Islet precursor cell (in vitro differentiated cells): ENCODE measurements around the gene CTSS.
"Not testable (repeated sequence)": the region's sequence is repeated elsewhere in the genome, so short reads cannot be mapped to it uniquely, and the experiment has no call there.

Experiments used
- DNase-seq: peaks from one replicate; pipeline ENCODE4 v3.0.0-alpha.2; 2018

Gene CTSS

DNA sequence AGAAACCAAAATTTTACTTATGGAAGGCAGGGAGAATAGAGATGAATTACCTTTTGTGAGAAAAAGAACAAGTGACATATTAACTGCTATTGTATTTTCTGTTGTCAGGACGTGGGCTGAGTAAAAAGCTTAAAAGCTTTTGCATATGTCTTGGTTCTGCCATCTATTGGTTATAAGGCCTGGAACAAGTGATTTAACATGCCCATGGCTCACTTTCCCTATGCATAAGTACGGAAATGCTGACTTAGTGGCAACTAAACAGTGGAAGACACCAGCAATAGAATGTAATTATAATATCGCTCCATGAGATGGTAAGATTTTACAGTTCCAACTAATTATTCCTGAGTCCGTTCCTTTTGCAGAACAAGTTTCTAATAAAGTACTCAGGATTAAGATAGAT is 6.7 kb upstream of the CTSS start:
- no peak for DNase-seq

DNA sequence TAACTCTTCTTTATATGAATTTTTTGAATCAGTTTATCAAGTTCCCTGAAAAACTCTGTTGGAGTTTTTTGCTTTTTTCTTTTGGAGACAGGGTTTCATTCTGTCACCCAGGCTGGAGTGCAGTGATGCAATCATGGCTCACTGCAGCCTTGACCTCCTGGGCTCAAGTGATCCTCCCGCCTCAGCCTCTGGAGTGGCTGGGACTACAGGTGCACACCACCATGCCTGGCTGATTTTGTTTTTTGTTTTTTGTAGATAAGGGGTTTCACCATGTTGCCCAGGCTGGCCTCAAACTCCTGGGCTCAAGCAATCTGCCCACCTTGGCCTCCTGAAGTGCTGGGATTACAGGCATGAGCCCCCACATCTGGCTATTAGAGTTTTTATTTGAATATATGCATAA is 2.1 kb upstream of the CTSS start:
- not testable (repeated sequence) for DNase-seq

DNA sequence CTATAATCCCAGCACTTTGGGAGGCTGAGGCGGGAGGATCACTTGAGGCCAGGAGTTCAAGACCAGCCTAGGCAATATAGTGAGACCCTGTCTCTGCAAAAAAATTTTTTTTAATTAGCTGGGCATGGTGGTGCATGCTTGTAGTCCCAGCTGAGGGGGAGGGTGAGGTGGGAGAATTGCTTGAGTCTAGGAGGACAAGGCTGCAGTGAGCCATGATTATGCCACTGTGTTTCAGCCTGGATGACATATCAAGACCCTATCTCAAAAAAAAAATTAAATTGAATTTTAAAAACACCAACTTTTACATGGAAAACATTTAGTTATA is 361 bp upstream of the CTSS start:
- not testable (repeated sequence) for DNase-seq

DNA sequence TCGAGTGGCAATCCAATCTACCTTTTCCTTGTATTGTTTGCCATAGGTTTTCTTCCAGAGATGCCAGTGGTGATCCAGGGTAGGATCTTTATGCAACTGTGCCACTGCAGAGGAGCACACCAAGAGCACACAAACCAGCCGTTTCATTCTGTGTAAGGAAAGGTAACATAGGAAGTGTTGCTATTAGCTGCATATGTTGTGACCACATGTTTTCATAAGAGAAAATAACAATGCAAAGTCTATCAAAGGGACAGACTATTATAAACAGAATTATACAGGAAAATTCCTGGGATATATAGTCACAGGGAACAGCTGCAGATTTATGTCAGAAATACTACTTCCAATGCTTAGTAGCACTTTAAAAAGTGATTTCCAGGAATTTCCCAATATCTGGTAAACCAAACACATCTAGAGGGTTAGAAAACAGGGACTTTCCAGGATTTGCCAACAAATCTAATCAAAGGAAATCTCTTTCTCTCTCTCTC is 919 bp downstream of the CTSS start:
- no peak for DNase-seq

DNA sequence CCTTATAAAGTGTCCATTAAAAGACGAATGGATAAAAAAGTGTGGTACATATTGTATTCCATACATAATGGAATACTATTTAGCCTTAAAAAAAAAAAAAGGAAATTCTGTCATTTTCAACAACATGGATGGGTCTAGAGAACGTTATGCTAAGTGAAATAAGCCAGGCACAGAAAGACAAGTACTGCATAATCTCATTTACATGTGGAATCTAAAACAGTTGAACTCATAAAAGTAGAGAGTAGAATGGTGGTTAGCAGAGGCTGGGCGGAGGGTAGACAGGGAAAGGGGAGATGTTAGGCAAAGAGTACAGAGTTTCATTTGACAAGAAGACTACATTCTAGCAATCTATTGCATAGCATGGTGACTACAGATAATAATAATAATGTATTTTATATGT is 2.6 kb downstream of the CTSS start:
- DNase-seq, result no peak

DNA sequence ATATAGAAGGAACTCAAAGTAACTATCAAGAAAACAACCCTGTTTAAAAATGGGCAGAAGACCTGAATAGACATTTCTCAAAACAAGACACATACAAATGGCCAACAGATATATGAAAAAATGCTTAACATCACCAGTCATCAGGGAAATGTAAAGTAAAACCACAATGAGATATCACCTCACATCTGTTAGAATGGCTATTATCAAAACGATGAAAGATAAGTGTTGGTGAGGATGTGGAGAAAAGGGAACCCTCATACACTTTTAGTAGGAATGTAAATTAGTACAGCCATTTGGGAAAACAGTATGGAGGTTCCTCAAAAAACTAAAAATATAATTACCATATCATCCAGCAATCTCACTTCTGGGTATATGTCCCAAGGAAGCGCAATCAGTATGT is 3.0 kb downstream of the CTSS start:
- no peak for DNase-seq

DNA sequence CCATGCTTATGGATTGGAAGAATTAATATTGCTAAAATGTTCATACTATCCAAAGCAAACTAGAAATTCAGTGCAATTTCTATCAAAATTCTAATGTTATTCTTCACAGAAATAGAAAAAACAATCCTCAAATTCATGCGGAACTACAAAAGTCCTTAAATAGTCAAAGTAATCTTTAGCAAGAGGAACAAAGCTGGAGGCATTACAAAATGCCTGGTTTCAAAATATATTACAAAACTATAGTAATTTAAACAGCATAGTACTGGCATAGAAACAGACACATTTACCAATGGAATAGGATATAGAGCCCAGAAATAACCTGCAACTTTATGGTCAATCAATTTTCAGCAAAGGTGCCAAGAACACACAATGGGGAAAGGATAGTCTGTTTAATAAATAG is 3.8 kb downstream of the CTSS start:
- no peak for DNase-seq

DNA sequence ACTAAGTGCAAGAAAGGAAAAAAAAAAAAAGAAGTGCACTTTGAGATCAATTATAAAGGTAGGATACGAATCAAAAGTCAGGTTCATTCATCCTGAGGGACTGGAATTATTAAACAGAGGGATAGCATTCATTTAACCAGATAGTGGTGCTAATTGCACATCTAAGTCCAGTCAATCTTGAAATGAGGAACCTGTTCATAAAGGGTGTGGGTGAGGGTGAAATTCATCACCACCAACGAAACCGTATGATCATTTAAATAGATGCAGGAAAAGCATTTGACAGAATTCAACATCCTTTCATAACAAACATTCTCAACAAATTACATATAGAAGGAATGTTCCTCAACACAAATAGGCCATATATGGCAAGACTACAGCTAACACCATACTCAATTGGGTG is 5.6 kb downstream of the CTSS start:
- no peak for DNase-seq

DNA sequence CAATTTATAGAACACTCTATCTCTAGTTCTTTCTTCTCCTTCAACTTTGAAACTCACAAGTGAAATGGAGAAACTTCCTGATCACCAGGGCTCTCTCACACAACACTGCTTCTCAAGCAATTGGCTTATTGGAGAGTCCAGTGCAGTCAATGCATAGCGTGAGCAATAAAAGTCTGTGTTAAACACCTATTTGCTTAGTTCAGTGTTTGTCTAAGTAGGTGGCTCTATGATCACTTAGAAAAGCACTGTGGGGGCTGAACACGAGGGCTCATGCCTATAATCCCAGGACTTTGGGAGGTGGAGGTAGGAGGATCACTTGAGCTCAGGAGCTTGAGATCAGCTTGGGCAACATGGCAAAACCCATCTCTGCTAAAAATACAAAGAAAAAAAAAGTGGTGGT is 12.2 kb downstream of the CTSS start:
- no peak for DNase-seq

DNA sequence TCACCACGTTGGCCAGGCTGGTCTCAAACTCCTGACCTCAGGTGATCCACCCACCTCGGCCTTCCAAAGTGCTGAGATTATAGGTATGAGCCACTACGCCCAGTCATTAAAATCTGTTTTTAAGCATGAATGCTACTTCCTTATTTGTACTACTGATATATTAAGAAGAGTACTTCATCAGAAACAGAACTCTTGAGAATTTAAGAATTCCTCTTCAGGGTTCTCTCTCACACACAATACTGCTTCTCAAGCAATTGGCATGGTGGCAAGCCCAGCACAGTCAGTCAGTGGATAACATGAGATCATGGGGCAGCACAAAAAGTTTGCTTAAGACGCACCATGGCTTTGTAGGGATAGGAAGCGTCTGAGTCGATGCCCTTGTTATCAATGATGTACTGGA is 14.1 kb downstream of the CTSS start:
- no peak for DNase-seq

DNA sequence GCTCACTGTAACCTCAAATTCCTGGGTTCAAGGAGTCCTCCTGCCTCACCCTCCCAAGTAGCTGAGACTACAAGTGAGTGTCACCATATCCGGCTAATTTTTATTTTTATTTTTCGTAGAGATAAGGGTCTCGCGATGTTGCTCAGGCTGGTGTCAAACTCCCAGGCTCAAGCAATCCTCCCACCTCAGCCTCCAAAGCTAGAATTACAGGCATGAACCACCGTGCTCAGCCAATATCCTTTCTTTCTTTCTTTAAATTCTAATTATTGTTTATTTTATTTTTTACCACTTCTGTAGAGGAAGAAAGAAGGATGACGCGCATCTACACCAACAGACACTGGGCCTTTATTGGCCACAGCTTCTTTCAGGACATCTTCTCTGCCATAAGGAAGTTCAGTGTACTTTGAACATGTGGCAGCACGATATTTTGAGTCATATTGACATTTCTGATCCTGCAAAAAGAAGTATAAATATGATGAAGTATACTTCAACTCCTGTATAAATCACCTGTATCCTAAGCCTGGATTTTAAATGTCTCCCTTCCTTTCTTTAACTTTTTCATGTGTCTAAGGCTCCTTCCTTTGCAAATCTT is 15.8 kb downstream of the CTSS start:
- no peak for DNase-seq

DNA sequence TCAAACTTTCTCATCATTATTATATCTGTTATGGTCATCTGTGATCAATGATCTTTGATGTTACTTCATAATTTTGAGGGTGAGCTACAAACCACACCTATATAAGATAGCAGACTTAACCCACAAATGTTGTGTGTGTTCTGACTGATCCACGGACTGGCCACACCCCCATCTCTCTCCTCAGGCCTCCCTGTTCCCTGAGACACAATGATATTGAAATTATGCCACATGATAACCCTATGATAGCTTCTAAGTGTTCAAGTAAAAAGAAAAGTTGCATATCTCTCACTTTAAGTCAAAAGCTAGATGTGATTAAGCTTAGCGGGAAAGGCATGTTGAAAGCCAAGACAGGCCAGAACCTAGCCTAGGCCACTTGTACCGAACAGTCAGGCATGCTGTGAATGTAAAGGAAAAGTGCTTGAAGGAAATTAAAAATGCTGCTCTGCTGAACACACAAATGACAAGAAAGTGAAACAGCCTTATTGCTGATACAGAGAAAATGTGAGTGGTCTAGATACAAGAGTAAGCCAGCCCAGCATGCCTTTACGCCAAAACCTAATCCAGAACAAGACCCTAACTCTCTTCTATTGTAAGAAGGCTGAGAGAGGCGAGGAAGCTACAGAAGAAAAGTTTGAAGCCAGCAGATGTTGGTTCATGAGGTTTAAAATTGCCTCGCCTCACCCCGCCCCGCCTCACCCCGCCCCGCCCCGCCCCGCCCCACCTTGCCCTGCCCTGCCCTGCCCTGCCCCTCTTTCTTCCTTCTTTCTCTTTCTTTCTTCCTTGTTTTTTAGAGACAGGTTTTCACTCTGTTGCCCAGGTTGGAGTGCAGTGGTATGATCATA is 16.5 kb downstream of the CTSS start:
- DNase-seq, result no peak

DNA sequence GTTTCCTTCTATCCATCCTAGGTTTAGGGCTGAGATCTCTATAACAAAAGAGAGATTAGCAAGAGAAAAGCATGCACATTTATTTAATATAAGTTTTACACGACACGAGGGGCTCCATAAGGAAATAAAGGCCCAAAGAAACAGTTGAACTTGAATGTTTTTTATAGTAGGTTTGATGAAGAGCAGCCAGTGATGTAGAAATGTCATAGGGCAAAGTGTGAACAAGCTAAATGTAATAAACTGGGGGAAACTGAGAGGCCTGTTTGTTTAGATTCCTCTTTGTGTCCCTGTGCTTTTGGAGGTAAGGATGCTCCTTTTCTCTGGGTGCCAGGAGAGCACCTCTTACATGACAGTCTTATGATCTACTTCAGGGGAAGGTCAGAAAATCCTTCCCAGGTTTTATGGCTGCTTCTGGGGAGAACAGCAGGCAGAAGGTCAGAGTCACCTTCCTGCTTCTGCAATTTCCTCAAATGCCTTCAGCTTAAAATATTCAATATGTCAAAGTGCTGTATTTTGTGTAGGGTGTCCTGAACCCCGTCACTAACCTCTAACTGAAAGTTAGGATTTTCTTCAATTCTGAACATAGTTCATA is 35.4 kb downstream of the CTSS start:
- DNase-seq, result no peak

DNA sequence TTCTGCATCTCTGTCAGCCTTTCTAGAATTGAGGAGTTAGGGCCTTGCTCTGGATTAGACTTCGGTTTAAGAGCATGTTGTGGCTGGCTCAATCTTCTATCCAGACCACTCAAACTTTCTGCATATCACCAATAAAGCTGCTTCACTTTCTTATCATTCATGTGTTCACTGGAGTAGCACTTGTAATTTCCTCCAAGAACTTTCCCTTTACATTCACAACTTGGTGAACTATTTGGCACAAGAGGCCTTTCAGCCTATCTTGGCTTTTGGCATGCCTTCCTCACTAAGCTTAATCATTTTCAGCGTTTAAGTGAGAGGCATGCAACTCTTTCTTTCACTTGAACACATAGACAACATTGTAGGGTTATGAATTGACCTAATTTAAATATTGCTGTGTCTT is 41.2 kb downstream of the CTSS start:
- no peak for DNase-seq

DNA sequence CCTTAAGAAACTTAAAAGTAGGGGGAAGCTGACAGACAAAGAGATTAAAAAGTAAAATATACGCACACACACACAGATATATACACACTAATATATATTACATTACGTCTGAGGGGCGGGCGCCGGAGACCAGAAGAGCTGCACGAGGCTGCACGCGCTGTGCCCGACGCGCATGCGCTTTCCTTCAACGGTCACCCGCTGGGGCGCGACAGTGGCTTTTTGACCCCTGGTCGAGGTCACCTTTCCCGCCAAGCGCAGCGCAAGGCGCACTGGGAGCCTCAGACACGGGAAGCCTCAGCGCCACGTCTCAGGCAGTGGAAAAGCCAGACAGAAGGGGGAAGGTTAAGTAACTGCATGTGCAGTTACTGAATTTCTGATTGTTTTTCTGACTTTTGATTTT is 44.9 kb downstream of the CTSS start, which contains the start of gene HORMAD1:
Gene HORMAD1 (minus strand): TSS at position 193 of the 400 bp plus-strand sequence. CDS start 1,390 bp downstream, outside the sequence.
- DNase-seq, result no peak

DNA sequence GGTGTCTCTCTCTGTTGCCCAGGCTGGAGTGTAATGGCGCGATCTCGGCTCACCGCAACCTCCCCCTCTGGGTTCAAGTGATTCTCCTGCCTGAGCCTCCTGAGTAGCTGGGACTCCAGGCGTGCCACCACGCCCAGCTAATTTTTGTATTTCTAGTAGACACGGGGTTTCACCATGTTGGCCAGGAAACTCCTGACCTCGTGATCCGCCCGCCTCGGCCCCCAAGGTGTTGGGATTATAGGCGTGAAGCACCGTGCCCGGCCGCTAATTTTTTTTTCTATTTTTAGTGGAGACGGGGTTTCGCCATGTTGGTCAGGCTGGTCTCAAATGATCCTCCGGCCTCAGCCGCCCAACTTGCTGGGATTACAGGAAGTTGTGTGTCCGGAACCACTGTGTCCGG is 45.5 kb downstream of the CTSS start:
- DNase-seq, result no peak

DNA sequence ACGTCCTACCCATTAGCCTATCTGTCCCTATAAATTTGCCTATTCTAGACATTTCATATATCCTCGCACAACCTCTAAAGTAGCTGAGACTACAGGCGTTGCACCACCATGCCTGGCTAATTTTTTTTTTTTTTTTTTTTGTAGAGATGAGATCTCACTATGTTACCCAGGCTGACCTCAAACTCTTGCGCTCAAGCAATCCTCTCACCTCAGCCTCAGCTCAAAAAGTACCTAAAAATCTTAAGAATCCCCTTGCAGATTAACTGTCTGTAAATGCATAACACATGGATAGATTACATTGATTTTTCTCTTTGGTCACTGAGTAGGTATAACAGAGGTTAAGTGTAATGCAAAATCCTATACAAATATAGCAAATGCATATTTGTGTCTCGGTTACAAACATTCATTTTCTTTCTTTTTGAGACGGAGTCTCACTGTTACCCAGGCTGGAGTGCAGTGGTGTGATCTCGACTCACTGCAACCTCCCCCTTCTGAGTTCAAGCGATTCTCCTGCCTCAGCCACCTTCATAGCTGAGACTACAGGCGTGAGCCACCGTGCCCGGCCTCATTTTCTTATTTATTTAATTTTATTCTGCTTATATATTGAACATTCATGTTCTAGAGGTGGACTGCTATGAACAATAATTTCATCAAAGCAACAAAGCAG is 47.2 kb downstream of the CTSS start:
- no peak for DNase-seq

DNA sequence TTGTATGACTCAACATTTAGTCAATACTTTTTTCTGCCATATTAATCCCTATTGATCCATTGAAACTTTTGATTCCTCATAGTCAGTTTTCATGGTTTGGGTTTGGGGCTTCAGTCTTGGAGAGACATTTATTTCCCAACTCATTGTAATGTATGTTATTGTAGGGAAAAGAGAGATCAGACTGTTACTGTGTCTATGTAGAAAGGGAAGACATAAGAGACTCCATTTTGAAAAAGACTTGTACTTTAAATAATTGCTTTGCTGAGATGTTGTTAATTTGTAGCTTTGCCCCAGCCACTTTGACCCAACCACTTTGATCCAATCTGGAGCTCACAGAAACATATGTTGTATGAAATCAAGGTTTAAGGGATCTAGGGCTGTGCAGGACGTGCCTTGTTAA is 56.5 kb downstream of the CTSS start:
- not testable (repeated sequence) for DNase-seq

DNA sequence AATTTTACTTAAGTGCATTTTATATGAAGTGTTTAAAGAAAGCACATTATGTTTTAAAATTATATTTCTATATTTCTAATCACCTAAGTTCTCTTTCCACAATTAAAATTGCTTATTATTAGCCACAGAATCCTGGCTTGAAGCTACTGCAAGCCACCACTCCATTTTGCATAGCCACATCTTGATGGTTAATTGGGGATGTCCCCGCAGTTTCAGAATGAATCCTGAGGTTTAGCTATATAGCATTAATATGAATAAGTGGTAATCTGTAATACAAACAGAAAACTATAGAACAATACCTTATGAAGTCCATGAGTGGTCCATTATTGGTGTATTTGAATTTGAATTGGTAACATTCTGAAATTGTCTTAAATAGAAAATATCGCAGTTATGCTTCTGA is 57.0 kb downstream of the CTSS start:
- DNase-seq, result no peak

DNA sequence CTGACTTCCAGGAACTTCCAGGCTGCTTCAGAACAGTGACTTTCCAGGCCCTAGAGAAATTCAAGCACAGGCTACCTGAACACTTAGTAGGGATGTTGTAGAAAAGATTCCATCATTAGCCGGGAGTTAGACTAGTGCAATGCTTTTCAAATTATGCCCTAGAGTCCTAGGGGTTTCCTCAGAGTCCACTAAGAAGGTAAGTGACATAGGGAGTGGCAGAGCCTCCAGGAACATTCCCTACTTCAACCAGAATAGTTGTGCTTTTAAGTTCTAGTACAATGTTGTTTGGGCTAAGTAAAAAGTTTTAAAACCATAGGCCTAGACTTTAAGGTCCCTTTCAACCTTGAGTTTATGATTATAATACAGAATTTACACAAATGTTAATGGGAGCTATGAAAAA is 59.5 kb downstream of the CTSS start:
- DNase-seq, result no peak

DNA sequence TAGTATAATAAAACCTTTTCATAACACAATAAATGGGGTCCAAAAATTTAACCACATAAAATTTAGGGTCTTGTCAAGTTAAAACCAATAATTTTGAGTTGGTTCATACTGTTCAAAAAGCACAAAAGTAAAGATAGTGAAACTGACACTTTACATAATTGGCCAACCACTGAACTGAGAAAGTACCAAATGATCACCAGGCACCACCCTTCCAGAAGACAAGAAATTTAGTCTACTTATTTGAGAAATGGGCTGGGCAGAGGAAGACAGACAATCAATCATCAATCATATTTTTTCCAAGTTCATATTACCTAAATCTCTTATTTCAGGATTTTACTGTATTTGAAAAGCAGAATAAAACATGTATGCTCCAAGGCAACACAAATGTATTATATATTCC is 62.2 kb downstream of the CTSS start:
- DNase-seq, result no peak

DNA sequence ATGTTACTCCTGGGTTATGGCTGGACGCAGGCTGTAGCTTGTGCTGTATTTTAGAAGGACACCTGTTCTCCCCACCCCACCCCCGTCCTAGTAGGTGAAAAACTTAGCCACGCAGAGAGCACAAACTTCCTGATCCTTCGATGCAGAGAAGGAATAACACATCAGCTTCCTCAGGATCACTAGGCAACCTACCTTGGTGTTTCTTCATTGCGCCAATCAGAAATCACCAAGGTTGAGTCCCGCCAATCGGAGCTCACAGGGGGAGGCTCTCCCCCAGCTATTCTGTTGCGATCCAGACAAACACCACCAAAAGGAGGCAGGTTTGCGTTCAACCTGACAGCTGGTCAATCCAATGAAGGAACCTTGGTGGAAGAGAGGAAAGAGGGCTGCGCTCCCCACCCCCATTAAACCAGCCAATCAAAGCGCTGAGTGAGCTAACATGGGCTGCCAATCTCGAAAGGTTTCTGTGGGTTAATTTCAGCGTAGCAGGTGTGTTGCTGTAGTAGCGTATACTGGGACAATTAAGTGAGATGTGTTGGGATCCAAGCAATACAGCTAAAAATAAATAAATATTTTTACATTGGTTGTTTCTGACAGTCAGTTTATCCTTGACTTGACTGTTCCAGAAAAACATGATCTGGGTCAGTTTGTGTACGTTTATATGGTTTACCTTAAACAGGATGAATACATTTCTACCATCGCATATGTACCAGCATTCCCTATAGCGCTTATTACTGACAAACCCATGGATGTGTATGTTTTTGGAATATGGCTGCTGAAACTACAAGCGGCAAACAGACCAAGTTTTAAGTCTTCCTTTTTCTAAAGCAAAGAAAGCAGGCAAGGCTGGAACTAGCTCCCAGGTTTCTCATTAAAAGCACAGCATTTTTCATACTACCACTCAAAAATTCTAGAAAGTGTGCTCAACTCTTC is 68.3 kb downstream of the CTSS start, which contains the start of gene GOLPH3L:
Gene GOLPH3L (minus strand): TSS at position 160 of the 933 bp plus-strand sequence. CDS start 2,316 bp downstream, outside the sequence.
- peak; percentile 99 for DNase-seq
